NCI-H2196 treated with DMSO at 0.1 percent for 48 hours (cell line): ENCODE measurements around the gene RAET1G.
A peak's percentile ranks its signal among the peaks of the same experiment; 100 is the strongest.
"Not testable (repeated sequence)": the region's sequence is repeated elsewhere in the genome, so short reads cannot be mapped to it uniquely, and the experiment has no call there.

ENCODE experiments used
- DNase-seq: peaks from one replicate; lab custom pipeline; 2025; ENCODE audit not compliant: unreplicated experiment; lab: John Stamatoyannopoulos, UW

Gene RAET1G

GRCh38 chr6:149935246-149935645 lies 12.3 kb upstream of the RAET1G start:
- no peak for DNase-seq

GRCh38 chr6:149934249-149935156 lies 11.6 kb upstream of the RAET1G start:
- DNase-seq = peak; percentile 40

- no peak for DNase-seq
Observed at GRCh38 chr6:149933461-149933860, 10.5 kb upstream of the RAET1G start.

- DNase-seq = no peak
Observed at GRCh38 chr6:149933036-149933435, 10.1 kb upstream of the RAET1G start.

GRCh38 chr6:149931501-149931900 lies 8.6 kb upstream of the RAET1G start:
- DNase-seq = no peak

GRCh38 chr6:149929422-149929821 lies 6.5 kb upstream of the RAET1G start:
- no peak for DNase-seq

GRCh38 chr6:149927025-149927424 lies 4.1 kb upstream of the RAET1G start:
- not testable (repeated sequence) for DNase-seq

- peak; percentile 30 for DNase-seq
Observed at GRCh38 chr6:149925974-149926777, 3.3 kb upstream of the RAET1G start.

GRCh38 chr6:149925253-149925973 lies 2.5 kb upstream of the RAET1G start:
- no peak for DNase-seq

- no peak for DNase-seq
Observed at GRCh38 chr6:149924933-149925252, 2.0 kb upstream of the RAET1G start.

- DNase-seq = no peak
Observed at GRCh38 chr6:149924206-149924932, 1.4 kb upstream of the RAET1G start.

- no peak for DNase-seq
Observed at GRCh38 chr6:149923327-149923986, 536 bp upstream of the RAET1G start.

- DNase-seq = not testable (repeated sequence)
Observed at GRCh38 chr6:149922091-149922490, 830 bp downstream of the RAET1G start.

- DNase-seq = no peak
Observed at GRCh38 chr6:149921361-149921760, 1.6 kb downstream of the RAET1G start.

GRCh38 chr6:149919834-149920225 lies 3.1 kb downstream of the RAET1G start:
- DNase-seq = no peak

- DNase-seq = not testable (repeated sequence)
Observed at GRCh38 chr6:149919126-149919833, 3.6 kb downstream of the RAET1G start.

- no peak for DNase-seq
Observed at GRCh38 chr6:149918151-149918905, 4.6 kb downstream of the RAET1G start.

- DNase-seq = no peak
Observed at GRCh38 chr6:149917679-149918078, 5.2 kb downstream of the RAET1G start.
